Stimulated activated memory B cell treated with anti-CD40 and anti-IgM and Interleukin-4, amounts not matched to agents 10 μg/mL and 1 μg/mL and 100 μg/mL, for 72 hours (primary cell): ENCODE results near the gene IDI2.

Experiments used
- ATAC-seq: fragments of 150-1000 bp; cut with Tn5 transposase; 2 replicates; pipeline ENCODE4 v1.10.0; 2021
- H3K27ac Mint-ChIP-seq: one replicate; pipeline ENCODE4 v1.8.0; 2022; ENCODE audit warnings: mild to moderate bottlenecking, mixed read lengths
- H3K27me3 Mint-ChIP-seq: one replicate; pipeline ENCODE4 v1.8.0; 2022; ENCODE audit warnings: mixed read lengths
- H3K36me3 Mint-ChIP-seq: one replicate; pipeline ENCODE4 v1.8.0; 2022; ENCODE audit warnings: mixed read lengths
- H3K4me1 Mint-ChIP-seq: one replicate; pipeline ENCODE4 v1.8.0; 2022; ENCODE audit warnings: mixed read lengths
- H3K4me3 Mint-ChIP-seq: one replicate; pipeline ENCODE4 v1.8.0; 2022; ENCODE audit warnings: mild to moderate bottlenecking, moderate library complexity, mixed read lengths
- H3K9me3 Mint-ChIP-seq: one replicate; pipeline ENCODE4 v1.8.0; 2022; ENCODE audit warnings: mixed read lengths

The IDI2 gene

GRCh38 chr10:1003884-1004670 is 21.6 kb downstream of the IDI2 start:
- ATAC-seq: no peak
- H3K36me3 Mint-ChIP-seq: peaks cover 89% of the 10 kb centered on the region
- H3K4me1 Mint-ChIP-seq: peaks cover 5% of the 10 kb centered on the region
- no peak overlapping the region for H3K27ac Mint-ChIP-seq
- H3K4me3 Mint-ChIP-seq: no peak overlapping the region
- H3K27me3 Mint-ChIP-seq: no peaks in the 10 kb centered on the region
- peaks cover 7% of the 10 kb centered on the region for H3K9me3 Mint-ChIP-seq

DNA sequence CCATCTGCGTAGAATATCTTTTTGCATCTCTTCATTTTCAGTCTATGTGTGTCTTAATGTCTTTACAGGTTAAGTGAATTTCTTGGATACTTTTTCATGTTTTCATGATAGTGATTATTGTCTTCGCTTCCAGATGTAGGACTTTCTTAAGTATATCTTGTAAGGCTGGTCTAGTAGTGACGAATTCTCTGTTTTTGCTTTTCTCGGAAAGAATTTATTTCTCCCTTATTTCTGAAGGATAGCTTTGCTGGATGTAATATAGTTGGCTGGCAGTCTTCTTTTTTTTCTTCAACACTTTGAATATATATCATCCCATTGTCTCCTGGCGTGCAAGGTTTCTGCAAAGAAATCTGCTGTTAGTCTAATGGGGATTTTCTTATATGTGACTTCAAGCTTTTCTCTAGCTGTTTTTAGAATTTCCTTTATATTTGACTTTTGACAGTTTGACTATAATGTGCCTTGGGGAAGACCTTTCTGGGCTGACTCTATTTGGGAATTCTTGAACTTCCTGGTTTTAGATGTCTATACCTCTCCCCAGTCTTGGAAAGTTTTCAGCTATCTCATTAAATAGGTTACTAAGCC is 23.1 kb downstream of the IDI2 start:
- no peak overlapping the region for H3K27ac Mint-ChIP-seq
- peaks cover 7% of the 10 kb centered on the region for H3K9me3 Mint-ChIP-seq
- H3K27me3 Mint-ChIP-seq: no peaks in the 10 kb centered on the region
- ATAC-seq: no peak
- H3K4me1 Mint-ChIP-seq: peaks cover 5% of the 10 kb centered on the region
- no peak overlapping the region for H3K4me3 Mint-ChIP-seq
- peaks cover 89% of the 10 kb centered on the region for H3K36me3 Mint-ChIP-seq

DNA sequence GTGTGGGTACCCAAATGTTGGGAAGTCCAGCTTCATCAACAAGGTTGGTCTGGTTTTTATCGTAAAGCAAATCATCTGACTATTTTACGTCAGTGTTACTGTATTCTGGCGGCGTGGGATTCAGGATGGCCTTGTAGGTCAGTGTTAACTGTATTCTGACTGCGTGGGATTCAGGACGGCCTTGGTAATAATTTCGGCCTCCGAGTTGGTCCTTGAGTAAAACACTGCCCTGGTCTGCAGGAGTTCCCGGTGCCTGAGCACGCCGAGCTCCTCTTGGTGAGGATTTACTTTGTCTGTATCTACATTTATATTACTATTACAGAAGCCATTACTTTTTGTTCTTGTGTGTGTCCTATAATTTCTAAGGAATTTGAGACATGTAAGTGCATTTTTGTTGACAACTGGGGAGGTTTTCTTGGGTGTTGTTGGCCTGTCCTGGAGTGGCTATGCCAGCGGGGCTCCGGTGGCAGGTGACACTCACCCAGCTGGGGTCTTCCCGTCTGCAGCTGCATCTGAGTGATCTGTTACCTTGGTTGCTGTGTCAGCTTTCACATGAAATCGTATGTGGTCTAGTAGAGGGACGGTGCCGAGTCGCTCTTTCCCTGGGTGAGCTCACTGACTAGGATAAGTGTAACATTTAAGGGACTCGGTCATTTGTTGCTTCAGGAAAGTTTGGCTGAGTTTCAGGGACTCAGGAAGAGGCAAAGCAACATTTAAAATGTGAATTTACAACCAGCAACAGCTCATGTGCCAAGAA is 28.2 kb downstream of the IDI2 start:
- H3K27ac Mint-ChIP-seq: no peak overlapping the region
- H3K4me1 Mint-ChIP-seq: peaks cover 13% of the 10 kb centered on the region
- ATAC-seq: no peak
- H3K4me3 Mint-ChIP-seq: no peak overlapping the region
- H3K27me3 Mint-ChIP-seq: no peaks in the 10 kb centered on the region
- H3K9me3 Mint-ChIP-seq: peaks cover 7% of the 10 kb centered on the region
- H3K36me3 Mint-ChIP-seq: peaks cover 86% of the 10 kb centered on the region

- Mint-ChIP-seq H3K4me1 (peaks cover 15% of the 10 kb centered on the region), H3K9me3 (no peaks in the 10 kb centered on the region), H3K4me3 (no peak overlapping the region), H3K27me3 (no peaks in the 10 kb centered on the region), H3K36me3 (peaks cover 73% of the 10 kb centered on the region), H3K27ac (no peak overlapping the region)
- no peak for ATAC-seq
Observed at GRCh38 chr10:996031-996430, 29.6 kb downstream of the IDI2 start.

GRCh38 chr10:995559-995926 is 30.1 kb downstream of the IDI2 start:
- Mint-ChIP-seq H3K4me1 (peaks cover 18% of the 10 kb centered on the region), H3K4me3 (no peak overlapping the region), H3K27ac (peak overlapping the region; percentile 38), H3K9me3 (no peaks in the 10 kb centered on the region), H3K27me3 (no peaks in the 10 kb centered on the region), H3K36me3 (peaks cover 73% of the 10 kb centered on the region)
- ATAC-seq: no peak

DNA sequence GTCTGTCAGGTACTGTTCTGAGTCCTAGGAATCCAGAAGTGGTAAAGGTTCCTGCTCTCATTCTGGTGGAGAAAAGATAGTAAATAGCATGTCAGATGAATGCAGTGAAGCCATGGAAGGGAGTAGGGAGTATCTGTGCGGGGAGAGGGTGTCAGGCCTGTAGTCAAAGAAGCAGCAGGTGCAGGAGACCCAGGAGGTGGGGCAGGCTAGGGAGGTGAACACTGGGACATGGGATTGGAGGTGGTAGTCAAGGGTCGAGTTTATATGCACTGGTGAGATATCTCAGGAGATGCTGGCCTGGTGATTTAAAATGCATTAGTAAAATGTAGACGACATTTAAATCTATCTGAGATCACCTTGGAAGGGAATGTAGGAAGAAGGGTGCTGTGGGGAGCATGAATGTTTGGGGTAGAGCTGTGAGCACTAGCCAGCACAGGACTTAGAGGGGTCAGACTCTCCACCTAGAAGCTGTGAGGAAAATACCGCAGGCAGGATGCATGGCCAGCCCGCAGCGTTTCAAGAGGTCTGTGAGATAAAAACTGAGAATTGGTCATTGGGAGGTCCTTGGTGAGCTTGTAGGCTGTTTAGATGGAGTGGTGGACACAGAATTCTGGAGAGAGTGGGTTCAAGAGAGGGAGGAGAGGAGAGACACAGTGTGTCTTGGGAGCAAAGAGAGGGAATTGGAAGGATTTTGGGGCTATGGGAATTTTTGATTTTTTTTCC is 30.7 kb downstream of the IDI2 start:
- Mint-ChIP-seq H3K27ac (peak overlapping the region; percentile 38), H3K9me3 (no peaks in the 10 kb centered on the region), H3K4me3 (no peak overlapping the region), H3K4me1 (peaks cover 23% of the 10 kb centered on the region), H3K36me3 (peaks cover 73% of the 10 kb centered on the region), H3K27me3 (no peaks in the 10 kb centered on the region)
- ATAC-seq: no peak

DNA sequence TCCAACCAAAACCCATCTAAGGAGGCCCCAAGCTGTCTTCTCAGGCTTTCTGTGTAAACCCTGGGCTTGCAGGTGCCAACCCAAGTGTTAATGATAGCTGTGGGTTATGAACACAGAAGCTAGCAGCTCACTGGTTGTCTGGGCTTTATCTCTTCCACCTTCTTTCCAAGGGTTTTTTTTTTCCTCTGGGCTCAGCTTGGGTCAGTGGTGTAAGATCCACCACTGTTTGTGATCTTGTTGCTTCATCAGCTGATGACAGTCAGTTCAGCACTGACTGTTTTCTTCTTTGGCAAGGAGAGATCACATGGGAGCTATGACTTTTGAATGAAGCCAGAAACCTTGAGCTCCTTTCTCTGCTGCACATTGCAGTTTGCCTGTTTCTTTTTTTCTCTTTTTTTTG is 32.8 kb downstream of the IDI2 start:
- H3K27ac Mint-ChIP-seq: peak overlapping the region; percentile 48
- H3K36me3 Mint-ChIP-seq: peaks cover 64% of the 10 kb centered on the region
- peaks cover 40% of the 10 kb centered on the region for H3K4me1 Mint-ChIP-seq
- no peaks in the 10 kb centered on the region for H3K27me3 Mint-ChIP-seq
- no peak for ATAC-seq
- H3K9me3 Mint-ChIP-seq: no peaks in the 10 kb centered on the region
- no peak overlapping the region for H3K4me3 Mint-ChIP-seq

GRCh38 chr10:992467-992866 is 33.2 kb downstream of the IDI2 start:
- Mint-ChIP-seq H3K4me1 (peaks cover 43% of the 10 kb centered on the region), H3K9me3 (no peaks in the 10 kb centered on the region), H3K27ac (peak overlapping the region; percentile 48), H3K27me3 (no peaks in the 10 kb centered on the region), H3K4me3 (no peak overlapping the region), H3K36me3 (peaks cover 60% of the 10 kb centered on the region)
- ATAC-seq: no peak

DNA sequence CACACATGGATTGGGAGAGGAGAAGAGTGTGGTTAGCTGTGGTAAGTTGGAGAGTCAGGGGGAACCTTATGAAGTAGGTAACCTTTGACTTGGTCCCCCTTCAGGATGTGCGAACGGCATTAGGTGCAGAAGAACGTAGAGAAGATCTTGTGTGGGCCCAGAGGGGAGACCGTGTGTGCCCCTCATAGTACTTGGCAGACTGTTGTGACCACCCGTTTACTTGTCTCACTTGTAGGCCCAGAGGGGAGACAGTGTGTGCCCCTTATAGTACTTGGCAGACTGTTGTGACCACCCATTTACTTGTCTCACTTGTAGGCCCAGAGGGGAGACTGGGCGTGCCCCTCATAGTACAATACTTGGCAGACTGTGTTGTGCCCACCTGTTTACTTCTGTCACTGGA is 34.9 kb downstream of the IDI2 start:
- peaks cover 54% of the 10 kb centered on the region for H3K4me1 Mint-ChIP-seq
- H3K27ac Mint-ChIP-seq: no peak overlapping the region
- H3K9me3 Mint-ChIP-seq: no peaks in the 10 kb centered on the region
- no peaks in the 10 kb centered on the region for H3K27me3 Mint-ChIP-seq
- H3K36me3 Mint-ChIP-seq: peaks cover 44% of the 10 kb centered on the region
- H3K4me3 Mint-ChIP-seq: peak overlapping the region; percentile 45
- ATAC-seq: no peak

DNA sequence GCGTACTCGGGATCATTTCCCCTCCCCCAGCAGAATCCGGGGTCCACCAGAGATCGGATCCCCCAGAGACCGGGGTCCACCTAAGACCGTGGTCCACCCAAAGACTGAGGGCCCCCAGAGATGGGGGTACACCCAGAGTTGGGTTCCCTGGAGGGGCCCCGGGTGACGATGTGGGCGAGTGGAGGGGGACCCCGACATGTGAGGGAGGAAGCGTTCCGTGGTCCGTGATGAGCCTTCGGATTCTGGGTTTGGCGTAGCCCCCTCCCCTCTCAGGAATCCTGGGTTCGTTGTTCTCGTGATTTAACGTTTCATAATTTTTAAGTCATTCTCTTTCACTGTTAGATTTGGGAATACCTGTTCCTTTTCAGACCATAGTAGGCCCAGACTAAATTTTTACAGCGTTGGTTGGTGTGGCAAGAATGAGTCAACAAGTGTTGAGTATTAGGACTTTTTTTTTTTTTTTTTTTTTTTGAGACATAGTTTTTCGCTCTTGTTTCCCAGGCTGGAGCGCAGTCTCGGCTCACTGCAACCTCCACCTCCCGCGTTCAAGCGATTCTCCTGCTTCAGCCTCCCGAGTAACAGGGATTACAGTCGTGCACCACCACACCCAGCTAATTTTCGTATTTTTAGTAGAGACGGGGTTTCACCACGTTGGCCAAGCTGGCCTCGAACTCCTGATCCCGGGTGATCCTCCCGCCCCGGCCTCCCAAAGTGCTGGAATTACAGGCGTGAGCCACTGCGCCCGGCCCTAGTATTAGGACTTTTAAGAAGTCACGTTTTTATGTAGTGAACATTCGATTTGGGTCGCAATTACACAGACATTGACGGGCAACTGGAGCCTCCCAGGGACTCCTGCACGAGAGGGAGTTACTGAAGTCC is 36.8 kb downstream of the IDI2 start:
- Mint-ChIP-seq H3K27ac (peak overlapping the region; percentile 99), H3K36me3 (peaks cover 25% of the 10 kb centered on the region), H3K9me3 (no peaks in the 10 kb centered on the region), H3K4me1 (peaks cover 54% of the 10 kb centered on the region), H3K4me3 (peak overlapping the region; percentile 99), H3K27me3 (no peaks in the 10 kb centered on the region)
- ATAC-seq: peak; percentile 4

DNA sequence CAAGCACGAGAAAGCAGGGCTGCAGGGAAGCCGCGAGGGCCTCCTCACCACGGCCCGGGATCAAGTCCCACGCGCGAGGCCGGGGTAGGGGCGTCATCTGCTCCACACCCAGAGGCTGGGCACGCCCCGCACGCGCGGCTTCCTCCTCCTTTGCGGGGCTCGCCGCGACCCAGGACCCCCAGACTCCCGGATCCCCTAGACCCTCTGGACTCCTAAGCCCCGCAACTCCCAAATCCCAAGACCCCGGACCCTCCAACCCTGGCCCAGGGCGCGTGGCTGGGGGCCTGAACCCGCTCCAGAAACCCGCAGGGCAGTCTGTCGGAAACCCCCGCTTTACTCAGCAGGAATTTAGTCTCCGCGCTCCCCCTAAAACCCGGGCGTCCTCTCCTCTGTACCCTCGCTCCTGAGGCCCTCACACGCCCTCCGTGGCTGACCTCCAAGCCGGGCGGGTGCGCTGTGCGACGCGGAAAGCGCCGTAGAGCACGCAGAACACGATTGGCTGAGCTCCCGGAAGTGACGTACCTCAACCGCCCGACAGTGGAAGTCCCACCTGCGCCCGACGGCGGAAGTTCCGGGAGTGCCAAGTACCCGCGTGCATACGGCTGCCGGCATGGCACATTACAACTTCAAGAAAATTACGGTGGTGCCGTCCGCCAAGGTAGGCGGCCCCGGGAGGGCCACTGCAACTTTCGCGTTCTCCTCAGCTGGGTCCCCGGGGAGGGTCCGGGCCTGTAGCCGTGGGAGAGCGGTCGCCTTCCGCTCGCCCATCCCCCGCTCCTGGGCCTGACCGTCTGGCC is 37.6 kb downstream of the IDI2 start, which contains the start of gene GTPBP4:
Gene GTPBP4, plus strand, starts transcription at position 565 of the 797 bp plus-strand sequence. Its CDS starts 46 bp downstream, at position 611.
- H3K4me3 Mint-ChIP-seq: peak within 1 kb of the TSS; percentile 99

GRCh38 chr10:987620-987869 is 38.1 kb downstream of the IDI2 start:
- peaks cover 22% of the 10 kb centered on the region for H3K36me3 Mint-ChIP-seq
- peak overlapping the region; percentile 99 for H3K27ac Mint-ChIP-seq
- peak overlapping the region; percentile 99 for H3K4me3 Mint-ChIP-seq
- no peaks in the 10 kb centered on the region for H3K27me3 Mint-ChIP-seq
- no peak for ATAC-seq
- H3K4me1 Mint-ChIP-seq: peaks cover 48% of the 10 kb centered on the region
- no peaks in the 10 kb centered on the region for H3K9me3 Mint-ChIP-seq

More for the DNA sequence above, 37.6 kb downstream of the IDI2 start, which contains the start of gene GTPBP4:
- peak; percentile 99 for ATAC-seq
- Mint-ChIP-seq H3K27ac (peak within 1 kb of the TSS; percentile 99), H3K27me3 (no peaks in the 10 kb centered on the region), H3K4me1 (peaks cover 53% of the 10 kb centered on the region), H3K9me3 (no peaks in the 10 kb centered on the region), H3K36me3 (peaks cover 23% of the 10 kb centered on the region)

DNA sequence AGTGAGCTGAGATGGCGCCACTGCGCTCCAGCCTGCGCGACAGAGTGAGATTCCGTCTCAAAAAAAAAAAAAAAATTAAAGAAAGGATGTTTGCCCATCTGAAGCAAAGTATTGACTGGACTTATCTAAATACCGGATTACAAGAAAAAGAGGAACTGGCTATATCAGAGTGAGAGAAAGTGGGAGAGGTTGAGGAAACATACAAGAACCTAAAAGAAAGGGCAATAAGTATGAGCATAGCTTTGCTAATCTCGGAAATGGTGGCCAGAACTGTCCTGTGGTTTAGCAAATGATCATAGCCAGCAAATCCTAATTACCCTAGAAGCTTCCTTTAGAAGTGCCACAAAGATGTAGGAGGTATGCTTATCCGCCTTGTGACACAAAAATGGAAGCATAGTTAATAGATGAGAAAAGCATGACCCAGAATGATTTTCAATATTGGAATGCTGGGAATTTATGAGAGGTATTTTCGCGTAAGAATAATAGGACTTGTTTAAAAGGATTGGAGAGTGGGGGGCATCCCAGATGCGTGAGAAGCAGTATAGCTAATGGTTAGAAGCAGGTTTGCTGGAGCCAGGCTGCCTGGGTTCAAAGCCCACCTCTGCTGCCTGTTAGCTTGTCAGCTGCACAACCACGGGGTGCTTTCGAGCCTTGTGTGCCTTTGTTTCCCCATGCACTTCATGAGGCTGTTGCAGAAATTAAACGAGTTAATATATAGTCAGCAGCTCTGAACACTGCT is 38.6 kb downstream of the IDI2 start:
- peak overlapping the region; percentile 99 for H3K4me3 Mint-ChIP-seq
- H3K27ac Mint-ChIP-seq: peak overlapping the region; percentile 99
- H3K27me3 Mint-ChIP-seq: no peaks in the 10 kb centered on the region

More for the DNA sequence above, 38.6 kb downstream of the IDI2 start:
- Mint-ChIP-seq H3K36me3 (peaks cover 19% of the 10 kb centered on the region), H3K9me3 (no peaks in the 10 kb centered on the region), H3K4me1 (peaks cover 43% of the 10 kb centered on the region)
- ATAC-seq: no peak
